Tibial nerve (tissue), 4 donors: ENCODE data around the gene OLIG2.

Experiments
- EP300 ChIP-seq, 2 donors: sonication (generic); formaldehyde crosslinking; IDR thresholded peaks; one replicate each; pipeline ENCODE4 v1.6.1; 2017; ENCODE audit warnings: antibody characterized with exemption in 2 of 2, mild to moderate bottlenecking in 1 of 2
- POLR2A ChIP-seq, 2 donors: fragments of 450-650 bp; IDR thresholded peaks; one replicate each; pipeline ENCODE4 v1.6.1; 2017; ENCODE audit warnings: antibody characterized with exemption in 2 of 2, mild to moderate bottlenecking in 2 of 2, moderate library complexity in 2 of 2
- TF ChIP-seq, protein P1 (sequence below), 5 experiments: fragments of 200-600 bp in 3 of 5; fragments of 450-650 bp in 2 of 5; sonication (generic) in 3 of 5; IDR thresholded peaks; one replicate each; pipeline ENCODE4 v1.5.1; 2016 to 2019; ENCODE audit warnings: antibody characterized with exemption in 5 of 5, mild to moderate bottlenecking in 3 of 5, moderate library complexity in 2 of 5

DNA sequence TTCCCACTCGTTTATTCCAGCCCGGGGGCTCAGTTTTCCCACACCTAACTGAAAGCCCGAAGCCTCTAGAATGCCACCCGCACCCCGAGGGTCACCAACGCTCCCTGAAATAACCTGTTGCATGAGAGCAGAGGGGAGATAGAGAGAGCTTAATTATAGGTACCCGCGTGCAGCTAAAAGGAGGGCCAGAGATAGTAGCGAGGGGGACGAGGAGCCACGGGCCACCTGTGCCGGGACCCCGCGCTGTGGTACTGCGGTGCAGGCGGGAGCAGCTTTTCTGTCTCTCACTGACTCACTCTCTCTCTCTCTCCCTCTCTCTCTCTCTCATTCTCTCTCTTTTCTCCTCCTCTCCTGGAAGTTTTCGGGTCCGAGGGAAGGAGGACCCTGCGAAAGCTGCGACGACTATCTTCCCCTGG is 716 bp downstream of the OLIG2 start:
- TF ChIP-seq, protein P1, sequence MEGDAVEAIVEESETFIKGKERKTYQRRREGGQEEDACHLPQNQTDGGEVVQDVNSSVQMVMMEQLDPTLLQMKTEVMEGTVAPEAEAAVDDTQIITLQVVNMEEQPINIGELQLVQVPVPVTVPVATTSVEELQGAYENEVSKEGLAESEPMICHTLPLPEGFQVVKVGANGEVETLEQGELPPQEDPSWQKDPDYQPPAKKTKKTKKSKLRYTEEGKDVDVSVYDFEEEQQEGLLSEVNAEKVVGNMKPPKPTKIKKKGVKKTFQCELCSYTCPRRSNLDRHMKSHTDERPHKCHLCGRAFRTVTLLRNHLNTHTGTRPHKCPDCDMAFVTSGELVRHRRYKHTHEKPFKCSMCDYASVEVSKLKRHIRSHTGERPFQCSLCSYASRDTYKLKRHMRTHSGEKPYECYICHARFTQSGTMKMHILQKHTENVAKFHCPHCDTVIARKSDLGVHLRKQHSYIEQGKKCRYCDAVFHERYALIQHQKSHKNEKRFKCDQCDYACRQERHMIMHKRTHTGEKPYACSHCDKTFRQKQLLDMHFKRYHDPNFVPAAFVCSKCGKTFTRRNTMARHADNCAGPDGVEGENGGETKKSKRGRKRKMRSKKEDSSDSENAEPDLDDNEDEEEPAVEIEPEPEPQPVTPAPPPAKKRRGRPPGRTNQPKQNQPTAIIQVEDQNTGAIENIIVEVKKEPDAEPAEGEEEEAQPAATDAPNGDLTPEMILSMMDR (IDR thresholded peaks at IDR 0.05): no peak
- TF ChIP-seq EP300 (IDR thresholded peaks at IDR 0.05) (no peak), POLR2A (IDR thresholded peaks at IDR 0.05) (no peak)
